HG03280 (cell line): ENCODE results near the gene SLCO4A1.

ENCODE experiments used
- ATAC-seq: cut with Tn5 transposase; IDR thresholded peaks from one replicate; pipeline ENCODE4 v1.9.1; 2021; ENCODE audit warnings: mild to moderate bottlenecking, moderate library complexity; ENCODE audit not compliant: unreplicated experiment

Gene SLCO4A1

GRCh38 chr20:62696989-62697388 lies 54.7 kb downstream of the SLCO4A1 start:
- ATAC-seq = no peak

GRCh38 chr20:62697468-62697912 lies 55.2 kb downstream of the SLCO4A1 start:
- ATAC-seq = no peak

GRCh38 chr20:62698231-62698630 lies 55.9 kb downstream of the SLCO4A1 start:
- no peak for ATAC-seq

DNA sequence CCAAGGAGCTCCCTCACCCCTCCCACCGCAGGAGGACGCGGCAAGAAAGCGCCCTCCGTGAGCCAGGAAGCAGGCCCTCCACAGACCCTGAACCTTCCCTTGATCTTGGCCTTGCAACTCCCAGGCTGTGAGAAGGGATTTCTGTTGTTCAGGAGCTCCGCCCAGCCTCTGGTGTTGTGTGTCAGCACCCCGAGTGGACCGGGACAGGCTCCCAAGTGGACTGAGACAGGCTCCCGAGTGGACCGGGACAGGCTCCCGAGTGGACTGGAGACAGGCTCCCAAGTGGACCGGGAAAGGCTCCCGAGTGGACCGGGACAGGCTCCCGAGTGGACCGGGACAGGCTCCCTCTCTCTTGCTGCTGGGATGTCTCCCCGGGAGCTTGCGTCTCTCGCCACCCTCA lies 57.0 kb downstream of the SLCO4A1 start:
- no peak for ATAC-seq

DNA sequence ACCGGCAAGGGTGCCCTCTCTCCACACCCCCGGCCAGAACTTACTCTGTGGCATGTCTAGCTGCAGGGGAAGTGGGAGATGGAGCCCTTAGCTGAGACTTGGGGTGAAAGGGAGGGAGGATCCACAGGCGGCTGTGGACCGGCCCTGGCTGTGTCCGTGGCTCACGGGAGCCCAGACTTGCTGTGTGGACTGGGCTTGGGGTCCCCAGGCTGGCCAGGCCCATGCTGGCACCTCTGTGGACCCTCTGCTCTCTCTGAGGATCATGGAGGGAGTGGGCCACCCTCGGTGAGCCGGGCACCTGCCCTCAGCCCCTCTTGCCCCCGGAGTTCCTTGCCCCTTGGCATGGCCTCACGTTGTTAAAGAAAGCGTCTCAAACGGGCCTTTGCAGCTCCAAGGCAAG lies 57.4 kb downstream of the SLCO4A1 start:
- no peak for ATAC-seq

GRCh38 chr20:62700261-62700930 lies 58.1 kb downstream of the SLCO4A1 start:
- ATAC-seq = no peak

GRCh38 chr20:62701161-62702012 lies 59.1 kb downstream of the SLCO4A1 start:
- ATAC-seq = no peak

GRCh38 chr20:62702013-62702300 lies 59.7 kb downstream of the SLCO4A1 start:
- ATAC-seq = no peak

DNA sequence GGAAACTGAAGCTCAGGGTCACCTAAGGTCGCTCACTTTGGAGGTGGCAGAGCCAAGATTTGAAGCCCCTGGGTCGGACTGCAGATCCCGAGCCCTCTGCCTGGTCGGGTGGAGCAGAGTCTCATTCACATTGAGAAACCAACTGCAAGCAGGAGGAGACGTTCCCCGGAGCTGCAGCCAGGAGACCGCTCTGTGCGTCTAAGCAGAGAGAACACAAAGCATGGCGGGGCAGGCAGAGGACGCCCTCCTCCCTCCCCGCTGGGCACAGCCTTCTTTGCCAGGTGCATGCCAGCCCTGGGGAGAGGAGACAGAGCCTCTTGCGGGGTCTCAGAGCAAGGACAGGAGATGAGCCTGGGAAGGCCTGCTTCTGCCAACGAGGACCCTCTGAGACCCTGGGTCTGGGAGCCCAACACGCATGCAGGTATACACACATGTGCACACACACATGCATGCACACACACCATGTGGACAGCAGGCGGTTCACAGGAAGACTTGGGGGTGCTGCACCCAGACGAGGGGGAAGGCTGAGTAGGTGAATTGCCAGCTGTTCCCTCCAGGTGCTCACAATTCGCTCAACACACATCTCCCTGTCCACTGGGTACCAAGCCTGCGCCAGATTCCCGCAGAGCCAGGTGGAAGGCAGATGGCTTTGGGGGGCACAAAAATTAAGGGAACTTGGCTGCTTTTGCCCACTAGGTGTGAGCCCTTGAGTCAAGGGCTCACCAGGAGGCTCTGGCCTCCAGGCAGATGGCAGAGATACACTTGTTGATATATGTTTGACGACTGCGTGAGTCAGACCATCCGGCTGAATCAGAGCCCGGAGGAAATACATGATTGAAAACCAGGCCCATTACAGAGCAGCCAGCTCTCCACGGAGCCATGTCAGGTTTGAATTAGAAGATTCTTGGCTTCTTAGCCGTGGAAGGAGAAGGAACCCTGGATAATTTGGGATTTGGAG lies 60.9 kb downstream of the SLCO4A1 start:
- no peak for ATAC-seq

GRCh38 chr20:62703853-62704228 lies 61.5 kb downstream of the SLCO4A1 start:
- ATAC-seq = no peak

- no peak for ATAC-seq
These were observed 62.1 kb downstream of the SLCO4A1 start for GRCh38 chr20:62704341-62704948.

- ATAC-seq = no peak
These were observed 63.3 kb downstream of the SLCO4A1 start for GRCh38 chr20:62705627-62706026.

DNA sequence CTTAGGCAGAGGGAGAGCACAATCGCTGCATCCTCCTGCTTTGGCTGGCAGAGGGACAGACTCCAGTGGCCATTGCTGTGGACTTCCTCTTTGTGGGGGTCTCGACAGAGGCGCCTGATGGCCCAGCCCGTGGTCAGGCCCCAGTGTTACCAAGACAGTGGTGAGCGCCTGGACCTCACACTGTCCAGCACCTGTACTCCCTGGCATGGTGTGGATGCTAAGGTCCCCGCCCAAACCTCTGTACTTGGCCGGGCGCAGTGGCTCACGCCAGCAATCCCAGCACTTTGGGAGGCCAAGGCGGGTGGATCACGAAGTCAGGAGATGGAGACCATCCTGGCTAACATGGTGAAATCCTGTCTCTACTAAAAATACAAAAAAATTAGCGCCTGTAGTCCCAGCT lies 64.0 kb downstream of the SLCO4A1 start:
- ATAC-seq = no peak

GRCh38 chr20:62706857-62707256 lies 64.6 kb downstream of the SLCO4A1 start:
- ATAC-seq = no peak

GRCh38 chr20:62707276-62707920 lies 65.1 kb downstream of the SLCO4A1 start:
- no peak for ATAC-seq

DNA sequence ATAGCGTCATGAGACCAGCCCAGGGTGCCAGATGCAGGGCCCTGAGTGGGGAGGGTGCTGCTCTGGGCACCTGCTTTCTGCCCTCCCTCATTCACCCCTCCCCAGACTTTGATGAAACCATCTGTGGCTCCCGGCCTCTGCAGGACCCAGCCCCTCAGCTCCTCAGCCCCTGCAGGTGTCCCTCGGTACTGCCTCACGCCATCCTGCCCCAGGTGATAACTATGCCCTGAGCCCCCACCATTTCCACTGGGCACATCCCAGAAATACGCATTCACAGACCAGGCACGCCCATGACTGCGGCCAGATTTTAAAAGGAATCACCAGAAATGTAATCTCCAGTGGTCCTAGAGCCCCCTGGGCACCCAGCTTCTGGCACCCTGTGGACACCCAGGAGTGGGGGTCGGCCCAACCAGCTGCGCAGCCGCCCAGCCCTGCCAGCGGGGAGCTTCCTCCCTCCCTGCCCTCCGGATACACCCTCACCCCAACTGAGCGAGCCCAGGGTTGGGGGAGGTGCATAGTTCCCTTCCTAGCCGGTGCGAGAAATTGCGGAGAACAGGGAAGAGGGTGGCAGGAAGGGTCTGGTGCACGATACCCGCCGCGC lies 65.7 kb downstream of the SLCO4A1 start:
- ATAC-seq = no peak

- ATAC-seq = no peak
These were observed 66.6 kb downstream of the SLCO4A1 start, which contains the start of gene NTSR1 for GRCh38 chr20:62708591-62709536. TSS of gene NTSR1 (plus strand) at chr20:62708836. CDS start at chr20:62709208, 372 bp downstream.

DNA sequence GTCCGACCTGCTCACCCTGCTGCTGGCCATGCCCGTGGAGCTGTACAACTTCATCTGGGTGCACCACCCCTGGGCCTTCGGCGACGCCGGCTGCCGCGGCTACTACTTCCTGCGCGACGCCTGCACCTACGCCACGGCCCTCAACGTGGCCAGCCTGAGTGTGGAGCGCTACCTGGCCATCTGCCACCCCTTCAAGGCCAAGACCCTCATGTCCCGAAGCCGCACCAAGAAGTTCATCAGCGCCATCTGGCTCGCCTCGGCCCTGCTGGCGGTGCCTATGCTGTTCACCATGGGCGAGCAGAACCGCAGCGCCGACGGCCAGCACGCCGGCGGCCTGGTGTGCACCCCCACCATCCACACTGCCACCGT lies 67.2 kb downstream of the SLCO4A1 start:
- no peak for ATAC-seq
